Raji (cell line): ENCODE measurements around the gene KRTAP24-1.

Experiments
- POLR2A ChIP-seq: IDR thresholded peaks from 2 replicates; pipeline ENCODE4 v1.6.1; 2011; ENCODE audit warnings: low read depth, low read length, control low read depth; ENCODE audit not compliant: insufficient read depth

The KRTAP24-1 gene

DNA sequence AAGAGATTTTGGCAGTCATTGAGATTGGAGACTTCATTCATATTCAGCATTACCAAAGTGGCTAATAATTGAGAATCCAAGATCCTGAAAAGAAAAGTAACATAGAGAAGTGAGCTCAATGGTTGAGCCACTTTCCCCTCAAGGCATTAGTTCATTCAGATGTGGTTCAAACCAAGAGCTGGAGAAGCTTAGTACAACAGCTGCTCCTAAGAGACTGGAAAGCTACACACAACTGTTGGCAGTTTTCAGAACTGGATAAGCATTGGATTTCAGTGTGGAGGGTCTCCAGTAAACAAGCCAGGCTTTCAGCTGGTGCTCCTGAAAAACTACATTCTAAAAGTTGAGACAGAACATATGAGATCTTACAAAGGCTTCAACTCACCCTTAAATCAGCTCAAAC lies 37.7 kb downstream of the KRTAP24-1 start:
- no peak for TF ChIP-seq POLR2A

DNA sequence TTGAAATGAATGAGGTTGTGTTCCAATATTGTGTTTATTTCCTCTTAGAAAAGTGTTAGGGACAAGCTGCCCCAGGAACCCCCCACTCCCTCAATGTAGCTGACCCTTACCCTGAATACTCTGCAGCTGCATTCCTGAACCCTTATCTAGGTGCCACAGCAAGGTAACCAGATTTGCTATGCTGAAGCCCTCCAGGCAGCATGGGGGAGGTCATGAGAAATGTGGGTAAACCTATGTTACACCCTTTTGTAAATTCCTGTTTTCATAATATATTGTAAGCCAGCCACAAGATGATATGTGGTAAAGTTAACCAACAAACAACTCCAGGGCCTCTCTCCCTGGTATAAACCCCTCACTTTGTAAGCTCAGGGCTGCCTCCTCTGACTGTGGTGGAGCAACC lies 39.1 kb downstream of the KRTAP24-1 start:
- TF ChIP-seq POLR2A: no peak

DNA sequence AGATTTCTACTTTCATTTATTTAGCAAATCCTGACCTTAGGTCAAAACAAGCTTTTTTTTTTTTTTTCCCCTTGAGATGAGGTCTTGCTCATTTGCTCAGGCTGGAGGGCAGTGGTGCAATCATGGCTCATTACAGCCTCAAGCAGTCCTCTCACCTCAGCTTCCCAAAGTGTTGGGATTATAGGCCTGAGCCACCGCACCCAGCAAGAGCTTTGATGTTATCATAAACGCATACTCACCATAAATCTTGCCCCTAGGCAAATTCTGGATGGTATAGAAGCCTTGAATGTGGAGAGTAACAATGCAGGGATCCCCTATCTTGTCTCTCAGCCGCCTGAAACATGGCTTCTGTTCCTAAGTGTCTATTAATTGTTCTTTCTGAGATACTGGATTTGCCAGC lies 42.1 kb downstream of the KRTAP24-1 start:
- no peak for TF ChIP-seq POLR2A

DNA sequence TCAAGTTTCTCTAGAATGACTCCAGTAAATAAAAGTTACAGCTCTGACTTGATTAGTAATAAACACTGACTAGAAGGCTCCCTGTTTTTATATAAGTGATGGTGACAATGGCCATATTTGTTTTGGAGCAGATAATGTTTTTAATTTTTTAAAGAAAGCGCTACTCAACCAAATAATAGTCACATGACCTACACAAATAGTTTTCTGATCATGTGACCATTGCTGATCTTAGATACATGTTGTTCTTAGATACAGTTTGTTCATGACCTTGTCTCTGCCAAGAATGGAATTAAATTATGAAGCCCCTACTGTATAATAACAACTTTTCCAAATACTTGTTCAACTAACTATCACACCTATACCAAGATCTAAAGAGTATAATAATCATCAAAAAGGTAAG lies 44.6 kb downstream of the KRTAP24-1 start:
- no peak for TF ChIP-seq POLR2A

DNA sequence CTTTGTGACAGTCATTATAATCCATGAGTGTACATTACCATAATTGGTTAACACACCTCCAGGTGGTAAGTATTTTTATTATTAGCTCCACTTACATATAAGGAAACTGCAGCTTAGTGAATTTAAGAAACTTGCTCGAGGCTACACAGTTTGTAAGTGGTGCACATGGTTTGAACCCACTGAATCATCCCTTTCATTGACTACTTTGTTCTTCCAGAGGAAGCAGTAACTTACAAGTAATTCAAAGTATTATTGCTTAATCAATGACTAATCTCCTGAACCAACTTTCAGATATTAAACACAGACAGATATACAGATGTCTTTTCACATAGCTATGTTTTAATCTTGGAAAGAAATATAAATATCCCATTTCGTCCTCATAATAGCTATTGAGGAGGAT lies 48.1 kb downstream of the KRTAP24-1 start:
- TF ChIP-seq POLR2A: no peak

DNA sequence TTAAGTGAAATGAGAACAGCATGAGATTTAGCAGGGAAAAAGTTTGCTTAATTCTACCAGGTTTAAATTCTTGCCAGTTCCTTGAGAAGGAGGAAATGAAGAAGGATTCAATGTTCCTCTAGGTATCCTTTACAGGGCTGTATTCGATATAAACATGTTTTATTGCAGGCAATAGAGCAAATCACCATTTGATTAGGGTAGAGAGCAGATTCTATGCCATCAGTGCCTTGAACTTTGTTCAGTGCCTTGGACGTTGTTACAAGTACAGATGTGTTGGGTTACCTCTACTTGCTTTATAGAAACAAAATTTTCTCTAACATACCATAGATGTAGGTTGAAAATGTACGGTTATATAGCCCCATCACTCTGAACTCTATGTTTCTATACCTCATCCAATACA lies 48.7 kb downstream of the KRTAP24-1 start:
- no peak for TF ChIP-seq POLR2A

DNA sequence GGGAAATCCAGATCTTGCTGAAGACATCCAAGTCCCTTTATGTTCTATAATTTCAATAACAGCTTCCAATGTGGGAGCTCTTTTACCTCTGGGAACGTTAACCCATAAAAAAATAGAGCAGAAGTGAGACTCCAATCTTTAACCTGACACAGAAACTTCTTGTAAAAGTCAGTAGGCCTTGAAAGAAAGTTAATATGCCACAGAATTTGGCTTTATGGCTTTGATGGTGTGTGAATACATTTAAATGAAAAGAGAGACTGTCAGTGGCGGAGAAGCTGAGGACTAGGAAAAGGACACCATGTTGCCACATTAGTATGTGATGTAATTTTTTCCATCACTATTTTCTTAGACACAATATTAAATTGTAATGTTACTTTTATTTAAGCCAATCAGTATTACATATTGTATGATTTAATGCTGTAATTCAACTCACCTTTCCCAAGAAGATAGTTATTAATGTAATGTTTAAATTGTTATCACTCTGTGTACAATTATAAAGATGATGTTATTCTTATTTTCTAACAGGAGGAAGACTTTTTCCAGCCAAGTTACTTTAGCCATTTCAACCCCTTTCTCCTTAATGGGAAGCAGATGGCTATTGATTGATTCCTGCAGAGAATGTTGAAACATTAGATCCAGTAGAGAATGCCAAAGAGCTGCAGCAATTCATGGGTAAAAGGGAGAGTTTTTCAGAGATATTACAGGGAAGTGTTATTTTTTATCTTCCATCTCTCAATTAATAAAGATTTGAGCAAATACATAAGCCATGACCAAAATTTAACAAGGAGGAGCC lies 49.3 kb downstream of the KRTAP24-1 start:
- no peak for TF ChIP-seq POLR2A

DNA sequence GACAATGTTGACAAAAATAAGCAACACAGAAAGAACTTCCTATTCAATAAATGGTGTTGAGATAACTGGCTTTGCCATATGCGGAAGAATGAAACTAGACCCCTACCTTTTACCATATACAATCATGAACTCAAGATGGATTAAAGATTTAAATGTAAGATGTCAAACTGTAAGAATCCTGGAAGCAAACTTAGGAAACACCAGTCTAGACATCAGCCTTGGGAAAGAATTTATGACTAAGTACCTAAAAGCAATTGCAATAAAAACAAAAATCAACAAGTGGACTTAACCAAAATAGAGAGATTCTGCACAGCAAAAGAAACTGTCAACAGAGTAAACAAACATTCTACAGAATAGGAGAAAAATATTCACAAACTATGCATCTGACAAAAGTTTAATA lies 50.7 kb downstream of the KRTAP24-1 start:
- TF ChIP-seq POLR2A: no peak
